HG03139 (cell line): Measurements from ENCODE around the gene SSH2.

Experiments used
- ATAC-seq: cut with Tn5 transposase; IDR thresholded peaks from one replicate; pipeline ENCODE4 v1.9.1; 2021; ENCODE audit not compliant: unreplicated experiment

Gene SSH2

GRCh38 chr17:29594519-29595090 lies 335.4 kb downstream of the SSH2 start:
- ATAC-seq, result no peak

GRCh38 chr17:29593591-29594518 lies 336.2 kb downstream of the SSH2 start:
- no peak for ATAC-seq

- no peak for ATAC-seq
Observed at GRCh38 chr17:29592850-29593551, 337.0 kb downstream of the SSH2 start, which contains the start of gene ANKRD13B. ANKRD13B (plus strand) TSS chr17:29593132; CDS start chr17:29593622, 490 bp downstream.

- ATAC-seq, result no peak
Observed at GRCh38 chr17:29591737-29592608, 338.1 kb downstream of the SSH2 start.

DNA sequence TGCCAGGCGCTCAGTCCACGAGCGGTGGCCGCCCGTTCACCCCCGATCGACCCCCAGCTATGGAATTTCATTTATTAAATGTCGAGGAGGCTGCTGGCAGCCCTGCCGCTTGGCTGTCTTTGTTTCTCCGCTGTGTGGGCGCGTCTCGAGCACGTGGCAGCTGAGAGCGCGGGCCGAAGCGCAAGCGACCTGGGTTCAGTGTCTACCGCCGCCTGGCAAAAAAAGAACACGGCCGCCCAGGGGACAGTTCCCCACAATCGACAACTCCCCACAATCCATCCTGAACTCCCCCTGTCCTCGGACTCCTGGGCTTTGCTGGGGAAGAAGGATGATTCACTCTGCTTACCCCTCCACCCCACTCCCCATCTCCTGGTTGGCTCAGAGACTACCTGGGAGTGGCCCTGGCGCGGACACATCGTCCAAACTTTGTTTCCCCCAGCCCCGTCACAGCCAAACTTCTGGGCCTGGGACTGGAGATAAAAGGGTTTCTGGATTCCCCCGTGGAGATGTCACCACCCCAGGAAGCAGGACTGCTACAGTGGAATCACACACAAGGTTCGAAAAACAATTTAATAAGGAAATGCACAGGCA lies 338.8 kb downstream of the SSH2 start:
- ATAC-seq, result no peak

DNA sequence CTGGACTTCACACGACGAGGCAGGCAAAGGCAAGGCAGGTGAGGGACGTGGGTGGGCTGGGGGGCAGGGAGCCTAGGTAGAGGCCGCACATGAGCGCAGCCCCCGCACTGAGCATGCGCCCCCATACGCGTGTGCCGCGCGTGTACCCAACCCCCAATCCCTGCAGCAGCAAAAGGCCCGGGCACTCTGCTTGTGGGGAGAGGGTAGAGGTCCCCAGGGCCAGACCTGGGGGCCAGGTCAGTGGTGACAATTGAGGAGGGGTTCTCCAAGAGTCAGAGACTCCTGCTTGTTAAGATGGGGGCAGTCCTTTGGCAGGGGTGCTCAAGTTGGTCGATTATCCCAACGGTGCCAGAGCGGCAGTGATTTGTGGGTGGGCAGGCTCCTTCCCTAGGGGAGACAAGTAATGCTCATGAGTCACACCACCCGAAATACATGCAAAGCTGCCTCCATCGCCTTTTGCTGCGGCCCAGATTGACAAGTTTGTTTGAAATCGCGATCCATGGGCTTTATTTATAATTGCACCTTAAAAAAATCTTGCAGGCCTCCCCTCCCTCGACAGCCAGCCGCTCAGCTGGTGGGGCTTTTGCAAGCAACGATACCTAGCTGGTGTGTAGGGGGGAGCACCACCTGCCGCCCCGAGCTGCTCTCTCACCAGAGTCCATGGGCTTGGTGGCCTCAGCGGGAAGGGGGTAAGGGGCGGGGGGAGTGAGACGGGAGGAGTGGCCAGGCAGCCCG lies 339.4 kb downstream of the SSH2 start:
- ATAC-seq, result no peak

GRCh38 chr17:29589524-29590410 lies 340.3 kb downstream of the SSH2 start, which contains the start of gene GIT1:
GIT1 (minus strand) TSS chr17:29589648; CDS start chr17:29589378, 270 bp downstream.
- ATAC-seq, result peak; percentile 48

- peak; percentile 11 for ATAC-seq
Observed at GRCh38 chr17:29588562-29589411, 341.2 kb downstream of the SSH2 start.

DNA sequence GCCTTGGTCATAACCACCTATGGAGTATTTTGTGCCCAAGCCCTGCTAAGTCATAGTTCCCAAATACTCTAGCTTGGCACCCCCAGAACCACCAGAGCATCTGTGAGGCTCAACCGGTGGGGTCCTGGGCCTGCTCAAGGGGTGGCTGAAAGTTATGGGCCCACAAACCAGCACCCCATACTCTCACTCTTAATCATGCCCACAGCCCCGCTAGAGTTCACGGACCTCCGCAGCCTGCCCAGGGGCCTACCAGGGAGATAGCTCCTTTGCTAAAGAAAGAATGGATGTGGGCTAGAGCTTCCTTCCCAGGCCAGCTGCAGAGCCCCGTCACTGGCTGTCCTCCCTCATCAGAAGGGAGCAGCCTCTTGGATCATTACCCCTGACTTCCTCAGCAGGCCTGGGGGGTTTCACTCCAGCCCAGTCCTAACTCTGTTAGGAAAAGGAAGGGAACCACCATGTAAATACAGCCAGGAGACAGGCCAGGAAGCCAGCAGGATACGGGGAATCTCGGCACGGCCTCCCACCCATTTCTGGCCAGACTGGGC lies 341.9 kb downstream of the SSH2 start:
- ATAC-seq, result no peak

- ATAC-seq, result no peak
Observed at GRCh38 chr17:29587591-29587990, 342.4 kb downstream of the SSH2 start.

GRCh38 chr17:29586676-29587469 lies 343.2 kb downstream of the SSH2 start:
- ATAC-seq, result no peak

DNA sequence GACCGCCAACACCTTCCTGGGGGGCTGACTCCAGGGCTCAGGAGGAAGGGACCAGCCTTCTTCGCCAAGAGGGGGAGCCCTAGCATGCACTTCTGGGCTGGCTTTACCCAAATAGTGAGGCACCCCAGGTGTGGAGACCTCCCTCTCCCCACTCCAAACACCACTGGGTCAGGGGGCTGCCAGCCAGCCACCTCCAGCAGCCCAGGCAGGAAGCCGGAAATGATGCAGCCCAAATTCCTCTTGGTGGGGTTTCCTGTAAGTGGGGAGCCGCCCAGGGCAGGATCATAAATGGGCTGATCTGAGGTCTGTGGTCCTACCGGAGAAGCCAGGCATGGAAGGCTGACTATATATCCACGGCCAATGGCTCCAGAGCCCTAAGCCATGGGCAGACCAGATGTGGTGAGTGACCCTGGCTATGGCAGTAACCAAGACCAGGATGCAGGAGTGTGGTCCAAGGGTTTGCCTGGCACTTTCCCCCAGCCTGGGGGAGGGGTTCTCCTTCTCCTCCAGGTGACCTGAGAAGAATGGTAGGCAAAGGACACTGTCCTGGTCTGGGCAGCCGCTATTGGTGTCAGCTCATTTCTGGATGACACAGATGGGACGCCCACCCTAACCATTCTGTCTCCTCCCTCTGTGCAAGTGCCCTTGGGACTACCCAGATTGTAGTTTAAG lies 344.8 kb downstream of the SSH2 start:
- ATAC-seq, result no peak

GRCh38 chr17:29584452-29585079 lies 345.5 kb downstream of the SSH2 start:
- no peak for ATAC-seq

- ATAC-seq, result no peak
Observed at GRCh38 chr17:29583324-29584248, 346.4 kb downstream of the SSH2 start.
